ENCODE measurements around the gene SSTR4.

SSTR4 gene

DNA sequence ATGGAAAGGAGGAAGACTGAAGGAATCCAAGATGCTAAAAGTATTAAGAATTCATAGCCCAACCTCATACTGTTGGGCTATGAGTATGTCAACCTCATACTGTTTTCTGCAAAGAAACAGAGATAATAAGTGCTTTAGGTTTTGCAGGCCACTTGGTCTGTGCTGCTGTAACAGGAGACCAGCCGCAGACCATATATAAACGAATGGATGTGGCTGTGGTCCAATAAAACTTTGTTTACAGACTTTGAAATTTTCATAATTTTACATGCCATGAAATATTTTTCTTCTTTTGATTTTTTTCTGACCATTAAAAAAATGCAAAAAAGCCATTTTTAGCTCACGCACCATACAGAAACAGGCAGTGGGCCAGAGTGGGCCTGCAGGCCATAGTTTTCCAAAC is 28.1 kb downstream of the SSTR4 start:
- Histone ChIP-seq H3K27me3 (ENCODE audit: control insufficient read depth, insufficient read depth, low read length, poor library complexity, severe bottlenecking) (no peaks in the 10 kb centered on the region), H3K4me1 (ENCODE audit: control insufficient read depth, insufficient read depth, low read length) (peaks cover 9% of the 10 kb centered on the region), H3K36me3 (ENCODE audit: control insufficient read depth, insufficient read depth, low read length) (no peaks in the 10 kb centered on the region), H3K4me3 (ENCODE audit: insufficient read depth, low read depth, low read length) (no peak overlapping the region), H3K9me3 (ENCODE audit: control insufficient read depth, low read length) (no peaks in the 10 kb centered on the region), H3K27ac (ENCODE audit: insufficient read depth, low read depth, low read length, poor library complexity, severe bottlenecking) (no peak overlapping the region)
- WGBS, 2 experiments = 84 to 92% methylated on average over 3 of the region's 3 CpGs

DNA sequence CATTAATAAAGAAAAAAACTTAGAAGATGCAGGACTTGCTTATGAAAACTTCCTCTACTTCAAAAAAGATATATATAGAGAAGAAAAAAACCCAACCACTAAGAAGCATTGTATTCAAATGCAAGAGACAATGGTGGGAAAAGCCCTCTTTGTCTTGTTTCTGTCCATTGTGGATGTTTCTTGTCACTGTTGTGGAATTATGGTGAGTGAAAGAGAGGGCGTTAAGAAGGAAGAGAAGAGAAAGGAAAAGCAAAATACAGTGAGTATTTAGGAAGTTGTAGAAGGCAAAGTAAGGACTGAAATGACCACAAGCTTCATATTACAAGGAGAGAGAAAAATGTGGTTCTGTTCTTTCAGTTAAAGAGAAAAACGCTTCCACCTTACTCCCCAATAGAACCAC is 28.5 kb downstream of the SSTR4 start:
- no peak overlapping the region for H3K4me3 ChIP-seq (ENCODE audit: insufficient read depth, low read depth, low read length)
- H3K27ac ChIP-seq (ENCODE audit: insufficient read depth, low read depth, low read length, poor library complexity, severe bottlenecking) = no peak overlapping the region
- WGBS, 2 experiments = 85 to 99% methylated on average over 2 of the region's 2 CpGs
- H3K36me3 ChIP-seq (ENCODE audit: control insufficient read depth, insufficient read depth, low read length) = no peaks in the 10 kb centered on the region
- no peaks in the 10 kb centered on the region for H3K27me3 ChIP-seq (ENCODE audit: control insufficient read depth, insufficient read depth, low read length, poor library complexity, severe bottlenecking)
- no peaks in the 10 kb centered on the region for H3K9me3 ChIP-seq (ENCODE audit: control insufficient read depth, low read length)
- H3K4me1 ChIP-seq (ENCODE audit: control insufficient read depth, insufficient read depth, low read length) = peaks cover 9% of the 10 kb centered on the region

DNA sequence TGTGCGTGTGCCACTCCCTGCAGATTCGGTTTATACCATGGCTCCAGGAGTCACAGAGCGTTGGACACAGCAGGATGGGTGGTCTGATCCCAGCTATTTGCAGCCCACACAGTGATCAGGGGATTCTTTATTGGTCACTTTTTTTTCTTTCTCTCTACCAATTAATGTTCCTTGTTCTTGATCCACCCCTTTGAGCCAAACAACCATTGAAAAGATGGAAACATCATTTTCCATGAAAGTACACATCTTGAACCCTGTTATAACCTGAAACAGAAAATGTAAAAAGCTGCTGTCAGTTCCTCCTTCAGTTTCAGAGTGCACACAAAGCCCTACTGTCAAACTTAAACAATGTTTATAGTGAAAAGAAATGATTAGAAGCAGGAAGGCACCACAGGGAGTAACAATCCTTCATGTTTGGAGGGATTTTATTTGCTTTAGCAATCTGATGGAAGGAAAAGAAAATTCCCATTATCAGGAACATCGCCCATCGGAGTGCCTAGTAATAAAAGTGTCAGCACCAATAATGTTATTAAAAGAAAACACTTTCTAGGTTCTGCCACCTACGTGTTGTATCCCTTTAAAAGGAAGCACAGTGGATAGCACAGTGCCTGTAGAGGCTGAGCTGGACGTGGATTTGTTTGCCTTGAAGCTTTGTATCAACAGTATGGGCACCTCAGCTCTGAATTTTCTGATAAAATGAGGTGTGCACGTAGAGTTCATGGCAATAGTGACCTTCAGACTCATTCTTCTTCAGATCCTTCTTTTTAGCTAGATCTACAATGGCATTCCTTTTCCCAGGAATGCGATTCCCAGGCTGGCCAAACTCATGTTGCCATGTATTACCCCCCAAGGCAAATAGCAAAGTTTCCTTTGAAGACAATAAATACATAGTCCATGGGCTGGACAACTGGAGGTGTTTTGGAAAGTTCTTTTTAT is 30.4 kb downstream of the SSTR4 start:
- H3K36me3 ChIP-seq (ENCODE audit: control insufficient read depth, insufficient read depth, low read length) = no peaks in the 10 kb centered on the region
- peaks cover 9% of the 10 kb centered on the region for H3K4me1 ChIP-seq (ENCODE audit: control insufficient read depth, insufficient read depth, low read length)
- no peaks in the 10 kb centered on the region for H3K9me3 ChIP-seq (ENCODE audit: control insufficient read depth, low read length)
- no peaks in the 10 kb centered on the region for H3K27me3 ChIP-seq (ENCODE audit: control insufficient read depth, insufficient read depth, low read length, poor library complexity, severe bottlenecking)
- H3K4me3 ChIP-seq (ENCODE audit: insufficient read depth, low read depth, low read length) = no peak overlapping the region
- no peak overlapping the region for H3K27ac ChIP-seq (ENCODE audit: insufficient read depth, low read depth, low read length, poor library complexity, severe bottlenecking)
- 82 to 86% methylated on average over 8 to 9 of the region's 9 CpGs for WGBS, 2 experiments

DNA sequence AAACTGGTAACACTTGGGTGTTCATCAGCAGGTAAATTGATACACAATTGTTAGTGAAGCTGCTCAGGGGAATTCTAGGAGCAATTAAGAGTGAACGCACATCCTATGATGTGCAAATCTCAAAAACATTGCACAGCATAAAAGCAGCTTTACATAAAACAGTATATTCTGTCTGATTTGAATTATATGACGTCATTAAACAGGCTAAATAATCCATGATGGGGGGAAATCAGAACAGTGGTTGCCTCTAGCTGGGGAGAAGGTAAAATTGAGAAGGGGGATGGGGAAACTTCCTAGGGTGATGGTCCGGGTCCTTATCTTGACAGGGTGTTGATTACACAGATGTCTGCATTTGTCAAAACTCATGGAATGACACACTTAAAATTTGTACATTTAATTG is 31.7 kb downstream of the SSTR4 start:
- Histone ChIP-seq H3K27ac (ENCODE audit: insufficient read depth, low read depth, low read length, poor library complexity, severe bottlenecking) (no peak overlapping the region), H3K4me3 (ENCODE audit: insufficient read depth, low read depth, low read length) (no peak overlapping the region), H3K27me3 (ENCODE audit: control insufficient read depth, insufficient read depth, low read length, poor library complexity, severe bottlenecking) (no peaks in the 10 kb centered on the region), H3K4me1 (ENCODE audit: control insufficient read depth, insufficient read depth, low read length) (peaks cover 9% of the 10 kb centered on the region), H3K9me3 (ENCODE audit: control insufficient read depth, low read length) (no peaks in the 10 kb centered on the region), H3K36me3 (ENCODE audit: control insufficient read depth, insufficient read depth, low read length) (no peaks in the 10 kb centered on the region)
- 95 to 97% methylated on average over 3 of the region's 3 CpGs for WGBS, 2 experiments

DNA sequence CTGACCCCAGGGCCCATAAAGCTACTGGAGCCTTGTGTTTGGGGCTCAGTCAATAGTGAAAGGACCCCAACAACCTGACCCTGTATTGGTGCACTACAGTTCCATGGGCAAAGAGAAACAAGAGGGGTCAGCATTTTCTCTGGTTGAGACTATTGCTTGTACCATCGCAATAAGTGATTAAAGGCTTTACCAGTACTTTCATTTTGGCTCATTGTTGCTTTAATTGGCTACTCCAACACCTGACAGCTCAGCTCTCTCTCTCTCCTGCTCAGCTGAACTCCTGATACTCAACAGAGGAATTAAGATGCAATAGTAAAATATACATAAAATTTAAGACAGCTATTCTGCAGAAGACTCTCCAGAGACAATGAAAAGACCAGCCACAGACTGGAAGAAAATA is 33.2 kb downstream of the SSTR4 start:
- Histone ChIP-seq H3K4me1 (ENCODE audit: control insufficient read depth, insufficient read depth, low read length) (peaks cover 6% of the 10 kb centered on the region), H3K9me3 (ENCODE audit: control insufficient read depth, low read length) (no peaks in the 10 kb centered on the region), H3K27me3 (ENCODE audit: control insufficient read depth, insufficient read depth, low read length, poor library complexity, severe bottlenecking) (no peaks in the 10 kb centered on the region), H3K4me3 (ENCODE audit: insufficient read depth, low read depth, low read length) (no peak overlapping the region), H3K27ac (ENCODE audit: insufficient read depth, low read depth, low read length, poor library complexity, severe bottlenecking) (no peak overlapping the region), H3K36me3 (ENCODE audit: control insufficient read depth, insufficient read depth, low read length) (no peaks in the 10 kb centered on the region)
- 97 to 100% methylated on average over 1 of the region's 1 CpG for WGBS, 2 experiments

DNA sequence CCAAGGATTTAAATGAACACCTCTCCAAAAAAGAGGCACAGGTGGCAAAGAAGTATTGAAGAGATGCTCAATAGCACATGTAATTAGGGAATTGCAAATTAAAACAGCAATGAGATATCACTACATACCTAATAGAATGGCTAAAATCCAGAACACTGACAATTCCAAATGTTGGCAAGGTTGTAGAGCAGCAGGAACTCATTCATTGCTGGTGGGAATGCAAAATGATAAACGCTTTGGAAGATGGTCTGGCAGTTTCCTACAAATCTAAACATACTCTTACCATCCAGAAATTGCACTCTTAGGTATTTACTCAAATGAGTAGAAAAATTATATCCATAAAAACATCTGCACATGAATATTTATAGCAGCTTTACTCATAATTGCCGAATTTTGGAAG is 34.0 kb downstream of the SSTR4 start:
- no peaks in the 10 kb centered on the region for H3K27me3 ChIP-seq (ENCODE audit: control insufficient read depth, insufficient read depth, low read length, poor library complexity, severe bottlenecking)
- H3K36me3 ChIP-seq (ENCODE audit: control insufficient read depth, insufficient read depth, low read length) = no peaks in the 10 kb centered on the region
- H3K27ac ChIP-seq (ENCODE audit: insufficient read depth, low read depth, low read length, poor library complexity, severe bottlenecking) = no peak overlapping the region
- no peak overlapping the region for H3K4me3 ChIP-seq (ENCODE audit: insufficient read depth, low read depth, low read length)
- peaks cover 6% of the 10 kb centered on the region for H3K4me1 ChIP-seq (ENCODE audit: control insufficient read depth, insufficient read depth, low read length)
- no peaks in the 10 kb centered on the region for H3K9me3 ChIP-seq (ENCODE audit: control insufficient read depth, low read length)
- 88% methylated on average over 2 of the region's 2 CpGs; no CpG with 5 or more reads in 1 of the 2 experiments for WGBS, 2 experiments

DNA sequence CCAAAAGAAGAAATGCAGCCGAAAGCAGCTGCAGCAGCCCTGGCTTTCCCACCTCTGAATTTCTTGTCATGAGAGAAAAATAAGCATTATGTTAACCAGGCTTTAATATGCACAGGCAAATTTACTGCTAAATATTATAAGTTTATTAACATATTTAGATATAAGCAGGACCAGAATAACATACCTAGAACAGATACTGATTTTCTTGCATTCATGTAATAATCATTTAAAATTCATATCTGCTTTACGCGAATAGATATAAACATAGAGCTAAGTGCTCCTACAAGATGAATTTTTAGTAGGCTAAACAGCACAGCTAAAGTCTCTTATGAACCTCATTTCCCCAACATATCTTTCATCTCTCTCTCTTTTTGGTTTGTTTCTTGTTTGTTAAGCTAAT is 36.3 kb downstream of the SSTR4 start:
- WGBS, 2 experiments = 65 to 83% methylated on average over 1 to 3 of the region's 3 CpGs
- Histone ChIP-seq H3K36me3 (ENCODE audit: control insufficient read depth, insufficient read depth, low read length) (no peaks in the 10 kb centered on the region), H3K4me3 (ENCODE audit: insufficient read depth, low read depth, low read length) (no peak overlapping the region), H3K27ac (ENCODE audit: insufficient read depth, low read depth, low read length, poor library complexity, severe bottlenecking) (no peak overlapping the region), H3K4me1 (ENCODE audit: control insufficient read depth, insufficient read depth, low read length) (no peaks in the 10 kb centered on the region), H3K27me3 (ENCODE audit: control insufficient read depth, insufficient read depth, low read length, poor library complexity, severe bottlenecking) (no peaks in the 10 kb centered on the region), H3K9me3 (ENCODE audit: control insufficient read depth, low read length) (no peaks in the 10 kb centered on the region)

DNA sequence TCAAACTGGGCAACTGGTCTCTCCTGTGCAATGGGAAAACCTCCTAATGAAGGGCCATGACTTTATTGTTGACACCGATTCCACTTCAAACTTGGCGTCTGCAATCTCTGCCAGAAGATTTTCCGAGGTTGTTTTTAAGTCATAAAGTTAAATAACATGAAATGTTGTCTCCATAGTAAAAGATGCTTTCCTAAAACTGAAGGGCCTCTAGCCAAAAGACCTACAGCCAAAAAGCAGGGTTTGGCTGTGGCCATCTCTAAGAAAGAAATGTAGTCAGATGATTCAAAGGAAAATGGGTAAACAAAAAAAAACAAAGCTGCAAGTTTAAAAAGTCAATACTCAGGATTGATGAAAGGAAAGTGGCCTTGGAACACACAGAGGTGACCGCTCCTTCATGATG is 36.9 kb downstream of the SSTR4 start:
- no peak overlapping the region for H3K4me3 ChIP-seq (ENCODE audit: insufficient read depth, low read depth, low read length)
- WGBS, 2 experiments = 89 to 90% methylated on average over 4 of the region's 4 CpGs
- H3K27ac ChIP-seq (ENCODE audit: insufficient read depth, low read depth, low read length, poor library complexity, severe bottlenecking) = no peak overlapping the region
- no peaks in the 10 kb centered on the region for H3K27me3 ChIP-seq (ENCODE audit: control insufficient read depth, insufficient read depth, low read length, poor library complexity, severe bottlenecking)
- no peaks in the 10 kb centered on the region for H3K9me3 ChIP-seq (ENCODE audit: control insufficient read depth, low read length)
- no peaks in the 10 kb centered on the region for H3K4me1 ChIP-seq (ENCODE audit: control insufficient read depth, insufficient read depth, low read length)
- H3K36me3 ChIP-seq (ENCODE audit: control insufficient read depth, insufficient read depth, low read length) = no peaks in the 10 kb centered on the region

DNA sequence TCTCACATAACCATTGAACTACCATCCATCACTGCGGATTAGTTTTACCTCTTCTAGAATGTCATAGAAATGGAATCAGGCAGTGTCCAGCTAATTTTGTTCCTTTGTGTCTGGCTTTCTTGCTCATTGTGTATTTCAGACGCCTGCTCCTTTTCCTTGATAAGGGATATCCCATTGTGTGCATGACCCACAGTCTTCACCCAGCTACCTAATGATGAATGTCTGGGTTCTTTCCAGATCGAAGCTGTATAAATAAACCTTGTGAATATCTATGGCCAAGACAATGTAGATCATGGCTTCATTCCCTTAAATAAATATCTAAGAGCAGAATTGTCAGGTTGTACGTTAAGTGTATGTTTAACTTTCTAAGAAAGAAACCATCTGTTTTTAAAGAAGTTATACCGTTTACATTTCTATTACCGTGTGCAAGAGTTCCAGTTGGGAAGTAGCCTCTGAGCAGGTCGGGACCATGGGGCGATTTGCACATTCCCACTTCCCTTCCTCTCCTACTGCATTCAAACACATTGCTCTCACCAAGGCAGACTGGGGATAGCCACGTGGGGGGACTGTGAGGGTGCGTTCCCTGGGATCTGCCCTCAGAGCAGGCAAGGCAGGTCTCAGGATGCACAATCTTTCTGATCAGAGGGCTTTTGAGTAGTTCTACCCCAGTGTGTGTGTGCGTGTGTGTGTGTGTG is 37.9 kb downstream of the SSTR4 start:
- Histone ChIP-seq H3K9me3 (ENCODE audit: control insufficient read depth, low read length) (no peaks in the 10 kb centered on the region), H3K27me3 (ENCODE audit: control insufficient read depth, insufficient read depth, low read length, poor library complexity, severe bottlenecking) (no peaks in the 10 kb centered on the region), H3K36me3 (ENCODE audit: control insufficient read depth, insufficient read depth, low read length) (no peaks in the 10 kb centered on the region), H3K4me1 (ENCODE audit: control insufficient read depth, insufficient read depth, low read length) (no peaks in the 10 kb centered on the region), H3K4me3 (ENCODE audit: insufficient read depth, low read depth, low read length) (no peak overlapping the region), H3K27ac (ENCODE audit: insufficient read depth, low read depth, low read length, poor library complexity, severe bottlenecking) (no peak overlapping the region)
- WGBS, 2 experiments = 92 to 94% methylated on average over 10 to 11 of the region's 11 CpGs

DNA sequence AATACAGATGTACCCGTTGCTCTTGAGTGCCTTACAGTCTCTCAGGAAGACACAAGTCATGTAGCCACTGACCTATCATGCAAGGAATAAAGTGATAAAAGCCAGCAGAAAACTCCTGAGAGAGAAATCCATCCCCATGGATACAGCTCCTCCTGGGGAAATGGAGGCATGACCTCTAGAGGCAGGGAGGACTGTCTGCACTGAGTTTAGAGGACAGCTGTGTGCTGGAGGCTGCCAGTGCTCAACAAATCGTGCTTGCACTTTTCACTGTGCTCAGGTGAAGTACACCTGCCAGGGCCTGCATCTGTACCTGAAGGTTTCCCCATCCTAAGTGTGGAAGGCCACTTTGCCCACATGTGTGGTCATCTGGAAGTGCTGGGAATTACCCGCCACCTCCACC is 38.9 kb downstream of the SSTR4 start:
- 95 to 97% methylated on average over 3 of the region's 3 CpGs for WGBS, 2 experiments
- Histone ChIP-seq H3K36me3 (ENCODE audit: control insufficient read depth, insufficient read depth, low read length) (no peaks in the 10 kb centered on the region), H3K9me3 (ENCODE audit: control insufficient read depth, low read length) (no peaks in the 10 kb centered on the region)

More for the DNA sequence above, 38.9 kb downstream of the SSTR4 start:
- Histone ChIP-seq H3K4me3 (ENCODE audit: insufficient read depth, low read depth, low read length) (no peak overlapping the region), H3K27ac (ENCODE audit: insufficient read depth, low read depth, low read length, poor library complexity, severe bottlenecking) (no peak overlapping the region), H3K27me3 (ENCODE audit: control insufficient read depth, insufficient read depth, low read length, poor library complexity, severe bottlenecking) (no peaks in the 10 kb centered on the region), H3K4me1 (ENCODE audit: control insufficient read depth, insufficient read depth, low read length) (no peaks in the 10 kb centered on the region)

Data from ectodermal cell (in vitro differentiated cells).